ENCODE measurements around the gene SDS. TPM values are rescaled to one million over a fixed set of nuclear protein-coding genes. Genes with fewer than 3 reads are reported as not detected.
"Not testable (repeated sequence)": the region's sequence is repeated elsewhere in the genome, so short reads cannot be mapped to it uniquely, and the experiment has no call there.

The SDS gene
- polyA plus RNA-seq, 1 experiment: not detected

DNA sequence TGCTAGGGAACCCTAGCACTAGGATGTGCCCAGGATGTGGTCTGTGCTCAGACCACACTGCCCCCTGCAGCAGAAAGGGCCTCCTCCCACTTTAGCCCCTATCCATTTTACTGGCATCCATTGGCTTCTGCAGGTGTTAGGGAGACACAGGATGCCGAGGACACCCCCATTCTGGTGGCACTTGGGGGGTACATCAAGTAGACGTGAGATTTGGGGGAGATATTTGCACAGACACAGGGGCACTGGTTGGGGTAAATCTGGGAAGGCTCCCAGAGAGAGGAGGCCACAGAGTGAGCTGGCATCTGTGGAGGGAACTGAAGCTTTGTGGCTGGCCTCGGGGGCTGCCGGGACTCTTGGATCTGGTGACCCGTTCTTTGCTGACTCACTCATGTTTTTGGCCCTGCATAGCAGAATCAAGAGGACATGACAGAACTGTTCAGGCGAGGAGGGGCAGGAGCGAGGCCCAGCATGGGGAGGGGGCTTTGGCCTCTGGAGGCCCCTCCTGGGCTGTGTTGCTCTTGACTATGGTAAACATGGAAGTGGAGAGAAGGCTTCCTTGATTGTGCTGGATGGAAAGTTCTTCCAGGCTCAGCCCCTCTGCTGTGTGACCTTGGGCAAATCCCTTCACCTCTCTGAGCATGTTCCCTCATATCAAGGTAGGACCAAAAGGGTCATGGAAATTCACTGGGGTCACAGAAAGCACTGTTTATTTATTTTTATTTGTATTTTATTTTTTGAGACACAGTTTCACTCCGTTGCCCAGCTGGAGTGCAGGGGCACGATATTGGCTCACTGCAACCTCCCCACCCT lies 43.5 kb downstream of the SDS start:
- 0 out of 2 replicates have a peak, but pooled peaks have one; percentile 12 for TF ChIP-seq CTCF (IDR thresholded peaks at IDR 0.05; ENCODE audit: insufficient read depth, low read depth, low read length)
- ChIA-PET POLR2A (no interaction called here), CTCF (no interaction called here)
- peaks cover 1% of the 10 kb centered on the region; the same call in 1 of the 2 replicates for H3K36me3 ChIP-seq (ENCODE audit: control insufficient read depth, insufficient read depth, low read length)
- no peak for DNase-seq (ENCODE audit: low read depth)
- H3K4me3 ChIP-seq (ENCODE audit: low read depth, low read length): peak overlapping the region; percentile 93; the same call in 1 of the 2 replicates
- H3K27me3 ChIP-seq (ENCODE audit: control insufficient read depth, insufficient read depth, low read length): no peaks in the 10 kb centered on the region

DNA sequence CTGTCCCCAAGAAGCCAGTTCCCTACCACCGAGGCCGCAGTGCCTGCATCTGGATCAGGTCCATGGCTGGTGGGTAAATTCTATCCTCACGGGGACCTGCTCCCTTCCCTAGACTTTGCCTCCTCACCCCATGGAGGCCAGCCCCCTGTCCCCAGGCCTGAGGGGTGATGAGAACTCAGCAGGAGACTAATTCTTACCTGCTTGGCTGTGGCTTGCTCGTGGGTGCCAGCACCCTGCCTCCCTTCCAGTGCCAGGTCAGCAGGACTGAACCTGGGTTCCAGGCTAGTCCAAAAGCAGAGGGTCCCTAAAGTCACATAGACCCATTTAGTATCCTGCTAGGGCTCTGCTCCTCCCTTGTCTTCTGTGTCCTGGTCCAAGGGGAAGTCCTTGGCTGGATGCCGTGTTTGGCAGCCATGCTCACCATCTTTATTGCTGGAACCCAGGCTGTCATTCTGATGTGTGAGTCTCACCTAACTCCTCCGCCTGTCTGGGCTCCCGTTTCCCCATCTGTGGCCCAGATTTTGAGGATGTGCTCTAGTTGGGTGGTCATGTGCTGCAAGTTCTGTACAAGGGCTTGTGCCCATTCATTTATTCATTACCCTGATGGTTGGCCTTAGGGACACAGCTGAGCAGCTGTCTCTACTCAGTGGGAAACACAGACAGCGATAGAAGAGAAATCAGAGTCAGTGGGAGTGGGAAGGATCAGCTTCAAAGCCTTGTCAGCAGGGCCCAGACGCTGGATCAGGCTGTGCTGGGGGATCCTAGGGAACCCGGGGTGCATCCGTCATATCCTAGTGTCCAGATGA lies 44.4 kb downstream of the SDS start:
- POLR2A ChIA-PET: no interaction called here
- TF ChIP-seq CTCF (IDR thresholded peaks at IDR 0.05; ENCODE audit: insufficient read depth, low read depth, low read length): no peak
- no peak for DNase-seq (ENCODE audit: low read depth)
- H3K27me3 ChIP-seq (ENCODE audit: control insufficient read depth, insufficient read depth, low read length): no peaks in the 10 kb centered on the region
- no peaks in the 10 kb centered on the region; the same call in 1 of the 2 replicates for H3K36me3 ChIP-seq (ENCODE audit: control insufficient read depth, insufficient read depth, low read length)
- H3K4me3 ChIP-seq (ENCODE audit: low read depth, low read length): peak overlapping the region; percentile 93
- CTCF ChIA-PET: no interaction called here

- H3K27me3 ChIP-seq (ENCODE audit: control insufficient read depth, insufficient read depth, low read length): no peaks in the 10 kb centered on the region
- peak within 1 kb of the TSS; percentile 93 for H3K4me3 ChIP-seq (ENCODE audit: low read depth, low read length)
- TF ChIP-seq CTCF (IDR thresholded peaks at IDR 0.05; ENCODE audit: insufficient read depth, low read depth, low read length): no peak
- CTCF ChIA-PET: interaction anchor here (0.6 kb wide), 2 partner anchors 24 to 162 kb away, joined by 3 read pairs; partner anchors contain the start of gene SLC8B1
- DNase-seq (ENCODE audit: low read depth): peak; percentile 52
- H3K36me3 ChIP-seq (ENCODE audit: control insufficient read depth, insufficient read depth, low read length): no peaks in the 10 kb centered on the region
- POLR2A ChIA-PET: no interaction called here
Observed at GRCh38 chr12:113358381-113359132, 45.1 kb downstream of the SDS start, which contains the start of gene PLBD2. TSS of gene PLBD2 (plus strand) at chr12:113358587. CDS start at chr12:113358601, 14 bp downstream.

- H3K4me3 ChIP-seq (ENCODE audit: low read depth, low read length); CTCF ChIA-PET; H3K36me3 ChIP-seq (ENCODE audit: control insufficient read depth, insufficient read depth, low read length); POLR2A ChIA-PET; DNase-seq (ENCODE audit: low read depth); H3K27me3 ChIP-seq (ENCODE audit: control insufficient read depth, insufficient read depth, low read length): not testable (repeated sequence)
Observed at GRCh38 chr12:113354192-113354591, 49.5 kb downstream of the SDS start.

- POLR2A ChIA-PET: no interaction called here
- 0 out of 2 replicates have a peak, but pooled peaks cover 2% of the 10 kb centered on the region for H3K27me3 ChIP-seq (ENCODE audit: control insufficient read depth, insufficient read depth, low read length)
- DNase-seq (ENCODE audit: low read depth): no peak
- H3K36me3 ChIP-seq (ENCODE audit: control insufficient read depth, insufficient read depth, low read length): no peaks in the 10 kb centered on the region
- CTCF ChIA-PET: interaction anchor here (0.6 kb wide), 1 partner anchor 280 kb away, joined by 3 read pairs; no protein-coding TSS in a partner anchor
- no peak overlapping the region for H3K4me3 ChIP-seq (ENCODE audit: low read depth, low read length)
- no peak for TF ChIP-seq CTCF (IDR thresholded peaks at IDR 0.05; ENCODE audit: insufficient read depth, low read depth, low read length)
Observed at GRCh38 chr12:113351089-113351488, 52.6 kb downstream of the SDS start.

All from BJ (cell line).